ENCODE results near the gene REXO1. TPM values are rescaled to one million over a fixed set of nuclear protein-coding genes. Genes with fewer than 3 reads are reported as not detected.
"Not testable (repeated sequence)": the region's sequence is repeated elsewhere in the genome, so short reads cannot be mapped to it uniquely, and the experiment has no call there.

REXO1 gene
- total and polyA plus RNA-seq, 7 donors, result 13.5 to 35.2 (median 20.3) TPM

DNA sequence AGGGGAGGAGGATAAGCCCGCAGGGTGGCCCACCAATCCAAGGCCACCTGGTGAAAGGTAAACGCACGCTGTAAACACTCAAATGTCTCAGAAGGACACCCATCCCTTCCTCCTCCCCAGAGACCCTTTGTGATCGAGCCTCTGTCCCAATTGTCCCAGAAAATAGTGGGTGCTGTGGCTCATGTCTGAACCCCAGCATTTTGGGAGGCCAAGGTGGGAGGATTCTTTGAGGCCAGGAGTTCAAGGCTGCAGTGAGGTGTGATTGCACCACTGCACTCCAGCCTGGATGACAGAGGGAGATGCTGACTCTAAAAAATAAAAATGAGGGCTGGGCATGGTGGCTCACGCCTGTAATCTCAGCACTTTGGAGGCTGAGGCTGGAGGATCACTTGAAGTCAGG, 40.1 kb upstream of the REXO1 start:
- WGBS, 3 donors, result 75 to 86% (median 80%) methylated on average over 5 of the region's 5 CpGs
- no peak overlapping the region for H3K27ac ChIP-seq

GRCh38 chr19:1886360-1886759, 38.1 kb upstream of the REXO1 start:
- H3K4me3 ChIP-seq; intact Hi-C loops (cut with DNase I); H3K9me3 ChIP-seq; H3K27ac ChIP-seq; DNase-seq; H3K36me3 ChIP-seq (ENCODE audit: insufficient read depth in 1 of 2, low read depth in 1 of 2); ATAC-seq; H3K27me3 ChIP-seq (ENCODE audit: insufficient read depth in 3 of 3, low read length in 2 of 3): not testable (repeated sequence)
- 94 to 96% (median 95%) methylated on average over 15 of the region's 15 CpGs for WGBS, 3 donors
- H3K4me1 ChIP-seq, result peaks cover 28% of the 10 kb centered on the region

More for the DNA sequence above, 40.1 kb upstream of the REXO1 start:
- Histone ChIP-seq H3K9me3 (no peaks in the 10 kb centered on the region), H3K36me3 (ENCODE audit: insufficient read depth in 1 of 2, low read depth in 1 of 2) (no peaks in the 10 kb centered on the region), H3K4me1 (peaks cover 15% of the 10 kb centered on the region), H3K4me3 (no peak overlapping the region), H3K27me3 (ENCODE audit: insufficient read depth in 3 of 3, low read length in 2 of 3) (no peaks in the 10 kb centered on the region)
- DNase-seq (no peak), ATAC-seq (no peak)
- intact Hi-C loops (cut with DNase I), result no loop called here
- no peak for TF ChIP-seq CTCF (IDR thresholded peaks at IDR 0.05)

DNA sequence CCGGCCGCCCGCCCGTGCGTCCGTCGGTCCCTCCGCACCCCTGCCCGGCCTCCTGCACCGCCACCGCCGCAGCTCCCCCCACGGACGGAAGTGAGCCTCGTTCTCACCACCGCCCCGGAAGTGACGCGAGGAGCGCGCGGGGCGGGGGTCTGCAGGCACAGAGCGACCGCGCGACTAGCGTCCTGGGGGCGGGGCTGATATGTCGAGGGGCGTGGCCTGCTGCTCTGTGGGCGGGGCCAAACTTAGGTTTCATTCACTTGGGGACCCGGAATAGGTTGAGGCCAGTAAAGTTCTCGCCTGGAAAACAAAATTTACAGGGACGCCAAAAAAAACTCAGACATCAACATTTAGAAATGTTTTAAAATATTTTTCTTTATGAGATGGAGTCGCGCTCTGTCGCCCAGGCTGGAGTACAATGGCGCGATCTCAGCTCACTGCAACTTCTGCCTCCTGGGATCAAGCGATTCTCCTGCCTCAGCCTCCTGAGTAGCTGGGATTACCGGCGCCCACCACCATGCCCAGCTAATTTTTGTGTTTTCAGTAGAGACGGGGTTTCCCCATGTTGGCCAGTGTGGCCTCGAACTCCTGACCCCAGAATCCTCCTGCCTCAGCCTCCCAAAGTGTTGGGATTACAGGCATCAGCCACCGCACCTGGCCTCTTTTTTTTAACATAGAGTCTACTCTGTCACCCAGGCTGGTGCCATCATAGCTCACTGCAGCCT, 37.3 kb upstream of the REXO1 start, which contains the start of gene ABHD17A:
TSS of gene ABHD17A (minus strand) at position 99 of the 722 bp plus-strand sequence. CDS start 3,930 bp downstream, outside the sequence.
- H3K27me3 ChIP-seq (ENCODE audit: insufficient read depth in 3 of 3, low read length in 2 of 3); H3K9me3 ChIP-seq; H3K36me3 ChIP-seq (ENCODE audit: insufficient read depth in 1 of 2, low read depth in 1 of 2); intact Hi-C loops (cut with DNase I): not testable (repeated sequence)
- peak within 1 kb of the TSS; percentile 97 for H3K4me3 ChIP-seq
- 20 to 29% (median 23%) methylated on average over 33 to 46 of the region's 46 CpGs for WGBS, 3 donors
- H3K4me1 ChIP-seq, result peaks cover 28% of the 10 kb centered on the region
- peak within 1 kb of the TSS; percentile 84 for H3K27ac ChIP-seq
- ATAC-seq (peak; percentile 98 to 99 (median 98)), DNase-seq (peak; percentile 96 to 97)

DNA sequence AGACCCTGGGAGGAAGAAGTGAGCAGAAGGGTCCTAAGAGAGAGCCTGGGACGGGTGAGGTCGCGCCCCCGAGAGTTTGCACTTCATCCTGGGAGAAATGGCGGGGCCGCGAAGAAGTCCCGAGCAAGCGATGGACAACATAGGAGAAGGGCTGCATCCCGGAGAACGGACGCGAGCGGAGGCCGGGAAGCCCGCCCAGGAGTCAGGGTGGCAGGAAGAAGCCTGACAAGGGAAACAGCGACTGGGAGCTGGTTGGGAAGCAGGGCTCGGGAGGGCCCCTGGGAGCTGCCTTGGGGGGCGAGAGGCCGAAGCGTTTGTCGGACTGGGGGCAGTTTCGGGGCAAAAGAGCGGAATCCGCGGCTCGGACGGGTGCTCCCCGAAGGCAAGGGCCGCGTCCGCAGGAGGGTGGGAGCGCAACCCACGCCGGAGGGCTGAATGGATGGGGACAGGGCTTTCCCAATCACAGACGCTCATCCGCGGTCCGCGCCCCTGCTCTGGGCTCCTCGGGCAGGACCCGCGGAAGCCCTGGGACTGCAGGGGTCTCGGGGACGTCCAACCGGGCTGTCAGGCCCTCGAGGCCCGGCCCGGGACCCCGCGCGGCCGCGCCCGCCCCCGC, 36.5 kb upstream of the REXO1 start:
- 0 to 1% (median 1%) methylated on average over 32 to 56 of the region's 56 CpGs for WGBS, 3 donors
- Histone ChIP-seq H3K4me3 (peak overlapping the region; percentile 97), H3K27ac (peak overlapping the region; percentile 84), H3K27me3 (ENCODE audit: insufficient read depth in 3 of 3, low read length in 2 of 3) (no peaks in the 10 kb centered on the region), H3K36me3 (ENCODE audit: insufficient read depth in 1 of 2, low read depth in 1 of 2) (no peaks in the 10 kb centered on the region), H3K4me1 (peaks cover 28% of the 10 kb centered on the region), H3K9me3 (no peaks in the 10 kb centered on the region)
- TF ChIP-seq CTCF (IDR thresholded peaks at IDR 0.05), result no peak
- DNase-seq (no peak), ATAC-seq (peak; percentile 4 to 15 (median 8))
- intact Hi-C loops (cut with DNase I), result no loop called here

GRCh38 chr19:1884291-1884718, 36.0 kb upstream of the REXO1 start:
- no peaks in the 10 kb centered on the region for H3K9me3 ChIP-seq
- peak overlapping the region; percentile 97 for H3K4me3 ChIP-seq
- DNase-seq, result no peak
- ATAC-seq, result peak in 1 of 4 donors; percentile 11
- peaks cover 28% of the 10 kb centered on the region for H3K4me1 ChIP-seq
- H3K36me3 ChIP-seq (ENCODE audit: insufficient read depth in 1 of 2, low read depth in 1 of 2), result no peaks in the 10 kb centered on the region
- TF ChIP-seq CTCF (IDR thresholded peaks at IDR 0.05), result no peak
- H3K27ac ChIP-seq, result peak overlapping the region; percentile 84
- WGBS, 3 donors, result 6 to 7% (median 7%) methylated on average over 11 of the region's 11 CpGs
- intact Hi-C loops (cut with DNase I), result no loop called here
- H3K27me3 ChIP-seq (ENCODE audit: insufficient read depth in 3 of 3, low read length in 2 of 3), result no peaks in the 10 kb centered on the region

Data from psoas muscle (tissue), 8 donors.